Esophagus muscularis mucosa (tissue), 4 donors: Measurements from ENCODE around the gene CLCNKB. TPM values are rescaled to one million over a fixed set of nuclear protein-coding genes. Genes with fewer than 3 reads are reported as not detected.
A peak's percentile ranks its signal among the peaks of the same experiment; 100 is the strongest.
"Not testable (repeated sequence)": the region's sequence is repeated elsewhere in the genome, so short reads cannot be mapped to it uniquely, and the experiment has no call there.

Experiments used
- DNase-seq: peaks from one replicate; pipeline ENCODE4 v3.0.0-alpha.2; 2017; ENCODE audit errors: extremely low spot score
- H3K27ac ChIP-seq, 4 donors: fragments of 200-600 bp; sonication (generic); replicated peaks in 1 of 4; 1 replicate in 3 of 4; 2 replicates in 1 of 4; pipeline ENCODE4 v1.5.1; 2016 to 2019; ENCODE audit warnings: mild to moderate bottlenecking in 1 of 4
- H3K27me3 ChIP-seq, 4 donors: fragments of 200-600 bp; sonication (generic); one replicate each; pipeline versions ENCODE4 v1.5.1 to v1.6.0; 2016 to 2019
- H3K36me3 ChIP-seq, 4 donors: fragments of 200-600 bp; sonication (generic); one replicate each; pipeline ENCODE4 v1.5.1; 2016 to 2019
- H3K4me1 ChIP-seq, 4 donors: fragments of 200-600 bp; sonication (generic); one replicate each; pipeline ENCODE4 v1.5.1; 2016 to 2019
- H3K4me3 ChIP-seq, 4 donors: fragments of 200-600 bp; sonication (generic); 1 replicate in 2 of 4; 2 replicates in 2 of 4; pipeline ENCODE4 v1.5.1; 2016 to 2019; ENCODE audit warnings: mild to moderate bottlenecking in 4 of 4, moderate library complexity in 1 of 4
- H3K9me3 ChIP-seq, 4 donors: fragments of 200-600 bp; sonication (generic); 1 replicate in 3 of 4; 2 replicates in 1 of 4; pipeline ENCODE4 v1.5.1; 2016 to 2019
- EP300 ChIP-seq: sonication (generic); formaldehyde crosslinking; IDR thresholded peaks from one replicate; pipeline ENCODE4 v1.6.1; 2017; ENCODE audit warnings: antibody characterized with exemption
- POLR2A ChIP-seq: fragments of 450-650 bp; IDR thresholded peaks from one replicate; pipeline ENCODE4 v1.6.1; 2017; ENCODE audit warnings: antibody characterized with exemption, moderate library complexity, mild to moderate bottlenecking, low read depth
- POLR2AphosphoS5 ChIP-seq, 2 donors: sonication (generic); formaldehyde crosslinking; IDR thresholded peaks; one replicate each; pipeline ENCODE4 v1.6.1; 2017; ENCODE audit warnings: antibody characterized with exemption in 2 of 2
- WGBS: methylation state at CpG from one replicate; pipeline ENCODE4 v1.1.5; 2018; 5-methylcytosine and 5-hydroxymethylcytosine counted together
- intact Hi-C: fragments of 100-400 bp; cut with DNase I; formaldehyde crosslinking; loops from one replicate; pipeline ENCODE4 v1.15.1; 2023
- total RNA-seq, 4 donors: library from RNA; depleted of rRNA; stranded (reverse); fragments of >200 nt; gene quantifications; one replicate each; pipeline versions ENCODE4 v1.1.0 to v1.2.1, GENCODE V29; 2016
- TF ChIP-seq, protein P1 (sequence below), 3 experiments: fragments of 200-600 bp in 2 of 3; fragments of 450-650 bp in 1 of 3; sonication (generic) in 2 of 3; IDR thresholded peaks; one replicate each; pipeline ENCODE4 v1.5.1; 2017 to 2019; ENCODE audit warnings: antibody characterized with exemption in 3 of 3, mild to moderate bottlenecking in 2 of 3, moderate library complexity in 1 of 3

Gene CLCNKB
- total RNA-seq, 4 donors from 2014 or later, result 0.34 TPM; not detected in 3

DNA sequence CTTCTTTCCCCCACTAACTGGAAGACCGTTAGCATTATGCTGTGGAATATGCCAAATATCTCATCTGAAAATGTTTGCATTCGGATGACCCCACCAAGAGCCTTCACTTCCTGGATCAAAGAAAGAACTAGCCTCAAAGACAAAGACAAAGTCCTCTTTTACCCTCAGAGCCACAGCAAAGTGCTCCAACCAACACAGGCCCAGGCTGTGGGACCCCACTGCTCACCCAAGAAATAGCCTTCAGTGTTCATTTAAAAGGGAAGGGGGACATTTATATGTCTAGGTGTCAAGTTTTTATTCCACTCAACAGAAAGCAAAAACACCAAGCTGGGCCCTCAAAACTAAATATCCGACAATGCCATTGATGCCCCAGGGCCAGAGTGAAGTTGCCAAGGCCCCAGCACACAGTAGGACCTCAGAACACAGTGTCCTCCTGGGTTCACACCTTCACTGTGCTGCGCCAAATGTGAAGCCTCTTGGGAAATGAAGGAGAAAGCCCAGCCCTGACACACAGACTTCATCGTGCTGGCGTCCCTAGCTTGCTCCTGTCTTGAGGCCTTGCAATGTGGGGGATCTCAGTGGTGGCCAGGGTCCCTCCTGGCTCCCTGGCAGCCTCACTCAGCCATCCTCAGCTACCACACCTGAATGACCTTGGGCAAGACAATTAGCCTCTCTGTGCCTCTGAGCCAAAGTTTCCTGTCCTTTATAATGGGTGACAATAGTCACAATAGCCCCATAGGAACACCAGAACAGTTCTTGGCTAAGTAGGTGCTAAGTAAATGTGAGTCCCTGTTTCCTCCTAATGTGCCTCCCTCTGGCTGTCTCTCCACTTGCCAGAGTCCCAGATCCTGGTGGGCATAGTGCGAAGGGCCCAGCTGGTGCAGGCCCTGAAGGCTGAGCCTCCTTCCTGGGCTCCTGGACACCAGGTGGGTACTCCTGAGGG lies 11.3 kb downstream of the CLCNKB start:
- Histone ChIP-seq H3K9me3 (no peaks in the 10 kb centered on the region), H3K27ac (no peak overlapping the region), H3K36me3 (no peaks in the 10 kb centered on the region), H3K4me3 (no peak overlapping the region), H3K27me3 (no peaks in the 10 kb centered on the region), H3K4me1 (peaks cover 0 to 10% (median 4%) of the 10 kb centered on the region in 4 donors)
- no peak for DNase-seq
- TF ChIP-seq, protein P1, sequence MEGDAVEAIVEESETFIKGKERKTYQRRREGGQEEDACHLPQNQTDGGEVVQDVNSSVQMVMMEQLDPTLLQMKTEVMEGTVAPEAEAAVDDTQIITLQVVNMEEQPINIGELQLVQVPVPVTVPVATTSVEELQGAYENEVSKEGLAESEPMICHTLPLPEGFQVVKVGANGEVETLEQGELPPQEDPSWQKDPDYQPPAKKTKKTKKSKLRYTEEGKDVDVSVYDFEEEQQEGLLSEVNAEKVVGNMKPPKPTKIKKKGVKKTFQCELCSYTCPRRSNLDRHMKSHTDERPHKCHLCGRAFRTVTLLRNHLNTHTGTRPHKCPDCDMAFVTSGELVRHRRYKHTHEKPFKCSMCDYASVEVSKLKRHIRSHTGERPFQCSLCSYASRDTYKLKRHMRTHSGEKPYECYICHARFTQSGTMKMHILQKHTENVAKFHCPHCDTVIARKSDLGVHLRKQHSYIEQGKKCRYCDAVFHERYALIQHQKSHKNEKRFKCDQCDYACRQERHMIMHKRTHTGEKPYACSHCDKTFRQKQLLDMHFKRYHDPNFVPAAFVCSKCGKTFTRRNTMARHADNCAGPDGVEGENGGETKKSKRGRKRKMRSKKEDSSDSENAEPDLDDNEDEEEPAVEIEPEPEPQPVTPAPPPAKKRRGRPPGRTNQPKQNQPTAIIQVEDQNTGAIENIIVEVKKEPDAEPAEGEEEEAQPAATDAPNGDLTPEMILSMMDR (IDR thresholded peaks at IDR 0.05), result no peak
- no peak for TF ChIP-seq POLR2A
- TF ChIP-seq POLR2AphosphoS5 (IDR thresholded peaks at IDR 0.05), result no peak
- no peak for TF ChIP-seq EP300
- intact Hi-C loops, result no loop called here
- 84% methylated on average over 7 of the region's 7 CpGs for WGBS

DNA sequence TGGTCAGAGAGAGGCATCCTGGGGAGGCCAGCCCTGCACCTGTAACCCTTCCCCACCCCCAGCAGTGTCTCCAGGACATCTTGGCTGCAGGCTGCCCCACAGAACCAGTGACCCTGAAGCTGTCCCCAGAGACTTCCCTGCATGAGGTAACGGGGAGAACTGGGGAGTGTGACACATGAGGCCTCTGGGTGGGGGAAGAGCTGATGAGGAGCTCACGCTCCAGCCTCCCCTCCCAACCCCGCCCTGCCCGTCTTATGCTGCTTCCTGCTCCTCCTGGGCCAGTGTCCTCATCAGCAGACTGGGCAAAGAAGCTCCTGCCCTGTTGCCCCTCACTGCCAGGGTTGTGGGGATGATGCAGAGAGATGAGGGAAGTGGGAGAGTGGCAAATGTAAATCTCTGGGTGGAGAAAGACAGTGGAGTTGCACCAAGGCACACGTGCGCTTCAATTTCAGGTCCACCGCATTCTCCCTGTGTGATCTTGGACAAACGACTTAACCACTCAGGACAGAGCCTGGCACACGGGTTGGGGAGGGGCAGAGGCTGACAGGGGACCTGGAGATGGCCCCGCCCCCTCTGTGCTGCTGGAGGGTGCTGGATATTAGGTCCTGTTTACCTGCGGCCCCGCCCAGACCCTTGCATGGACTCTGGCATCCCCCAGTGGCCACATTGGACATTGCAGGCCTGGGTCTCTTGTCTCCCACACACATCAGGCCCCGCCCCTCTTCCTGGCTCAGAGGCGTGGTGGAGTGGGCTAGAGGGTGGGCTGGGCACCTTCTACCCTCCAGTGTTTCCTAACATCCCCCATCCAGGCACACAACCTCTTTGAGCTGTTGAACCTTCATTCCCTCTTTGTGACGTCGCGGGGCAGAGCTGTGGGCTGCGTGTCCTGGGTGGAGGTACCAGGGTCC lies 12.3 kb downstream of the CLCNKB start:
- Histone ChIP-seq H3K9me3 (no peaks in the 10 kb centered on the region), H3K27ac (no peak overlapping the region), H3K4me1 (peaks cover 0 to 10% (median 4%) of the 10 kb centered on the region in 4 donors), H3K4me3 (no peak overlapping the region), H3K36me3 (no peaks in the 10 kb centered on the region), H3K27me3 (no peaks in the 10 kb centered on the region)
- intact Hi-C loops, result loop anchor here (2.0 kb wide), 1 partner anchor 47 kb away; no protein-coding TSS in a partner anchor
- DNase-seq, result peak; percentile 95
- TF ChIP-seq, protein P1 (IDR thresholded peaks at IDR 0.05), result peak; percentile 85 to 98 (median 92)
- TF ChIP-seq POLR2A, result no peak
- no peak for TF ChIP-seq EP300
- WGBS, result 43% methylated on average over 17 of the region's 18 CpGs

DNA sequence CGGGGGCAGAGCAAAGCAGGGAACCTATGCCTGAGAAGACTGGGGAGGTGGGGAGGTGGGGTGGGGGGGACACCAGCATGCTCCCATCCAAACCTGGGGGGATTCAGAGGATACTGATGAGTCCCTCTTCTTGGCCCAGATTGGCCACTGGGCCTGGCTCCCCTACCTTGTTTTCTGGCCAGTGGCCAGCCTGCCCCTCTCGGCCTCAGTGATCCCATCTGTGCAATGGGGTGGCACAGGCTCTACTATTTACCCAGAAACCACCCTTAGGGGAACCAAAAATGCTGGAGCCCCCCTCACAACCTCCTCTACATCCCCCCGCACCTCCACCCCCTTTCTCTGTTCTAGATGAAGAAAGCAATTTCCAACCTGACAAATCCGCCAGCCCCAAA lies 12.9 kb downstream of the CLCNKB start:
- H3K36me3 ChIP-seq, H3K27me3 ChIP-seq, H3K9me3 ChIP-seq, H3K4me3 ChIP-seq, H3K27ac ChIP-seq, DNase-seq: not testable (repeated sequence)
- peaks cover 0 to 10% (median 4%) of the 10 kb centered on the region in 4 donors for H3K4me1 ChIP-seq
- intact Hi-C loops, result loop anchor here (2.0 kb wide), 1 partner anchor 48 kb away; no protein-coding TSS in a partner anchor
- WGBS, result 46% methylated on average over 2 of the region's 4 CpGs

DNA sequence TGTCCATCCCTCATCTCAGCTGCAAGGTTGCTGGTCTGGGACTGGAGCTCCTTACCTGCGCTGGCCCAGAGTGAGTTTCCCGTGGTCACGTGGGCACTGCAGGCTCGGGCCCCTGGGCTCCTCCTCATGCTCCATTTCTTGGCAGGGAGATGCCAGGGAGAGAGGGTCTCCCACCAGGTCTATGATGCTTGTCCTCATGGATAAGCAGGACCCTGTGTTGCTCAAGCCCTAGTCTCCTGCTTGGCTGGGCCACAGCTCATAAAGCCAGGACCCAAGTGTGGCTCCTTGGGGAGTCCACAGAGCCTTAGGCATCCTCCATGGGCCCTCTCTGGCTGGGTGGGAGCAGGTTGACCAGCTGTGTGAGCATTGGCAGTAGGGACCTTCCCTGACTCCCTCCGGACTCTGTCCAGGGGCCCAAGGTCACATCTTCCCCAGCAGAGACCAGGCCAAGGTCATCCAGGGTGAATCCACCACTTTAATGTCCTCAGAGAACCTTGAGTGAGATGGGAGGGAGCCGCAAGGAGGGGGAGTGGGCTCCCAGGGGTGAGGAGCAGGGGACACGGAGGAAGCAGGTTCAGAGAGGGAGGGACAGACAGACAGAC lies 13.8 kb downstream of the CLCNKB start:
- H3K36me3 ChIP-seq, H3K27me3 ChIP-seq, H3K27ac ChIP-seq, H3K9me3 ChIP-seq, H3K4me3 ChIP-seq, DNase-seq: not testable (repeated sequence)
- peaks cover 0 to 10% (median 4%) of the 10 kb centered on the region in 4 donors for H3K4me1 ChIP-seq
- intact Hi-C loops, result loop anchor here (2.0 kb wide), 1 partner anchor 49 kb away; no protein-coding TSS in a partner anchor
- WGBS, result 79% methylated on average over 3 of the region's 7 CpGs

DNA sequence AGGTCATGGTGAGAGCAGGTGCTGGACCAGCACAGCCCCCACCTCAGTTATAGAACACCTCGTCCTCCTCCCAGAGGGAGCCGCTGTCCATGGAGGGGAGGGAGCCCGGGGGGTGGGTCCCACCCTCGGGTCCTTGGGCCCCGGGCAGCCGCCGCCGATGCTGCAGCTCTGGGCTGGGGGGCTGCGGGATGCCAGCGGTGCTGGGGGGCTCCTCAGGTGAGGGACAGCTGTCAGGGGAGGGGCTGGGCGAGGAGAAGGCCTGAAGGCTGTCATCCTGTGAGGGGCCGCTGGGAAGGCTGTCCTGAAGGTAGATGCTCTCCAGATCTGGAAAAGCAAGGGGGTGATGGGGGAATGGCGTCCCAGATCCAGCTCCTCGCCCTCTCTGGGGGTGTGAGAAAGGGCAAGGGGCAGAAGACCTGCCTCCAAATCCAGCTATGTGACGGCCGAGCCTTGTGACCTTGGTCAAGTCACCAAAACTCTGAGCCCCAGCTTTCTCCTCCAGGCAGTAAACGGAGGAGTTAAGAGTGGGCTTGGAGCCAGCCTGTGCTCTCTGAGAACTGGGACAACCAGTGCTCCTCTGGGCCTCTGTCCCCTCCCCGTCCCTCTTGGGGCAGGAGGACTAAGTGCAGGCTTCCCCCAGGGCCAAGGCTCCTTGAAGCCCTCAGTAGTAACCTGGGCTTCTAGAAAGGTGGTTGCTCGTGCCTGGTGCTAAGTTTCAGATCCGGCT lies 15.0 kb downstream of the CLCNKB start:
- not testable (repeated sequence) for H3K36me3 ChIP-seq, H3K9me3 ChIP-seq, H3K27me3 ChIP-seq, H3K4me3 ChIP-seq, DNase-seq, H3K27ac ChIP-seq
- intact Hi-C loops, result loop anchor here (1.0 kb wide), 2 partner anchors 8 to 20 kb away; no protein-coding TSS in a partner anchor
- WGBS, result 83% methylated on average over 1 of the region's 20 CpGs
- H3K4me1 ChIP-seq, result peaks cover 0 to 10% (median 4%) of the 10 kb centered on the region in 4 donors
